Heart left ventricle (tissue), 16 donors: ENCODE data around the gene SLIT1. TPM values are rescaled to one million over a fixed set of nuclear protein-coding genes. Genes with fewer than 3 reads are reported as not detected.

Experiments used
- ATAC-seq, 4 donors: fragments of 200-7000 bp; cut with Tn5 transposase; one replicate each; pipeline ENCODE4 v1.9.1; 2020 to 2022; ENCODE audit warnings: moderate library complexity in 4 of 4, mild to moderate bottlenecking in 3 of 4, moderate number of reproducible peaks in 1 of 4
- DNase-seq, 5 donors: peaks; one replicate each; pipeline ENCODE4 v3.0.0-alpha.2; 2020
- H3K27ac ChIP-seq, 12 donors: fragments of 200-600 bp; sonication (generic) in 4 of 12; one replicate each; pipeline versions ENCODE4 v1.5.0 to v1.8.0; 2016 to 2022; ENCODE audit warnings: mild to moderate bottlenecking in 2 of 12
- H3K27me3 ChIP-seq, 9 donors: fragments of 200-600 bp; sonication (generic) in 2 of 9; one replicate each; pipeline versions ENCODE4 v1.5.1 to v1.8.0; 2016 to 2022; ENCODE audit warnings: mild to moderate bottlenecking in 3 of 9
- H3K36me3 ChIP-seq, 9 donors: fragments of 200-600 bp; sonication (generic) in 2 of 9; one replicate each; pipeline versions ENCODE4 v1.5.0 to v1.8.0; 2018 to 2022; ENCODE audit warnings: mild to moderate bottlenecking in 2 of 9
- H3K4me1 ChIP-seq, 12 donors: fragments of 200-600 bp; sonication (generic) in 4 of 12; one replicate each; pipeline versions ENCODE4 v1.5.0 to v1.8.0; 2016 to 2022; ENCODE audit warnings: mild to moderate bottlenecking in 3 of 12
- H3K4me3 ChIP-seq, 12 donors: fragments of 200-600 bp; sonication (generic) in 4 of 12; one replicate each; pipeline versions ENCODE4 v1.5.0 to v1.8.0; 2017 to 2022; ENCODE audit warnings: mild to moderate bottlenecking in 9 of 12, moderate library complexity in 4 of 12
- H3K9me3 ChIP-seq, 12 donors: fragments of 200-600 bp; sonication (generic) in 4 of 12; one replicate each; pipeline versions ENCODE4 v1.5.0 to v1.8.0; 2016 to 2022; ENCODE audit warnings: mild to moderate bottlenecking in 1 of 12
- CTCF ChIP-seq, 12 donors: fragments of 200-600 bp; sonication (generic) in 4 of 12; IDR thresholded peaks; one replicate each; pipeline versions ENCODE4 v1.5.0 to v1.8.0; 2018 to 2022; ENCODE audit warnings: antibody characterized with exemption in 12 of 12, mild to moderate bottlenecking in 5 of 12
- POLR2A ChIP-seq, 2 donors: fragments of 450-650 bp; IDR thresholded peaks; one replicate each; pipeline ENCODE4 v1.6.1; 2017; ENCODE audit warnings: antibody characterized with exemption in 2 of 2, mild to moderate bottlenecking in 2 of 2, moderate library complexity in 2 of 2
- WGBS, 4 donors: extraction: QIAGEN DNeasy Blood & Tissue Kit in 2 of 4; methylation state at CpG; one replicate each; pipeline versions ENCODE4 v1.1.5 to v1.1.7; 2013 to 2018; 5-methylcytosine and 5-hydroxymethylcytosine counted together
- intact Hi-C, 10 donors: fragments of 100-400 bp; cut with DNase I; formaldehyde crosslinking; loops; one replicate each; pipeline versions ENCODE4 v1.11.1 to v1.14.2; 2022
- polyA plus RNA-seq, 2 donors: library from polyadenylated mRNA; stranded (reverse); fragments of 200-250 nt; gene quantifications; one replicate each; pipeline ENCODE4 v1.2.3, GENCODE V29; 2013
- total RNA-seq, 9 donors: library from RNA; depleted of rRNA in 2 of 9; stranded (reverse); fragments of >200 nt in 2 of 9; fragmentation: NEBNext Ultra II Directional in 3 of 9; extraction: Animal tissue kit (Norgen Biotek cat#: 25700) in 3 of 9; gene quantifications; one replicate each; pipeline versions ENCODE4 v1.1.0 to v1.2.4, GENCODE V29; 2016 to 2023
- donor health status: ischemic (EF 13 %, LVEDD 7.1; RV severe dilation, severe dysfunction).
- donor health status: healthy with polysubstance abuse.
- donor health status: DM: no; HTN: yes; CAD: no.
- donor health status: DM: no; HTN: no; CAD: no.
- donor health status: ischemic (EF 25% LVEDD 6.9; RV normal size, moderate dysfunction).
- donor health status: ischemic (EF 25% LVEDD 5.7; RV mildly dilated, moderate dysfunction).
- donor health status: healthy.
- donor health status: DM: yes; HTN: yes; CAD: no.
- donor health status: ischemic (EF 35%, LVEDD 5.7; RV mildly dilated, moderate dysfunction).
- donor health status: nonischemic (EF 11% LVEDD 7.7; RV severe dilation, severe dysfunction).
- donor health status: DM: yes; HTN: yes; CAD: no.
- donor health status: PGD.
- donor health status: ischemic (EF 29% LVEDD 5.4; RV normal size, mild dysfunction).
- donor health status: nonischemic (EF 23%, LVEDD 6.1; RV moderate dilation, normal function).

The SLIT1 gene
- total and polyA plus RNA-seq, 11 donors, result 0.04 to 0.61 (median 0.12) TPM

- intact Hi-C loops, result no loop called here
- no peaks in the 10 kb centered on the region for H3K36me3 ChIP-seq
- no peak for DNase-seq
- no peak for TF ChIP-seq CTCF (IDR thresholded peaks at IDR 0.05)
- TF ChIP-seq POLR2A (IDR thresholded peaks at IDR 0.05), result no peak
- no peaks in the 10 kb centered on the region for H3K9me3 ChIP-seq
- H3K4me1 ChIP-seq, result peaks cover 0 to 63% (median 18%) of the 10 kb centered on the region in 12 donors
- no peak overlapping the region for H3K27ac ChIP-seq
- H3K27me3 ChIP-seq, result no peaks in the 10 kb centered on the region
- H3K4me3 ChIP-seq, result no peak overlapping the region
- ATAC-seq, result no peak
- 78 to 85% (median 81%) methylated on average over 5 of the region's 5 CpGs for WGBS, 4 donors
These were observed 85.9 kb downstream of the SLIT1 start for GRCh38 chr10:97099868-97100267.

- no peaks in the 10 kb centered on the region for H3K9me3 ChIP-seq
- intact Hi-C loops, result no loop called here
These were observed 86.7 kb downstream of the SLIT1 start for GRCh38 chr10:97099089-97099488.

GRCh38 chr10:97097084-97097433 is 88.7 kb downstream of the SLIT1 start:
- peaks cover 0 to 49% (median 18%) of the 10 kb centered on the region in 12 donors for H3K4me1 ChIP-seq
- H3K4me3 ChIP-seq, result no peak overlapping the region
- ATAC-seq, result peak in 2 of 4 donors; percentile 6 to 19
- WGBS, 4 donors, result 72 to 89% (median 79%) methylated on average over 6 of the region's 6 CpGs
- DNase-seq, result no peak
- intact Hi-C loops, result no loop called here
- peak overlapping the region in 9 of 12 donors; percentile 39 to 79 (median 71) for H3K27ac ChIP-seq
- no peaks in the 10 kb centered on the region for H3K27me3 ChIP-seq
- no peaks in the 10 kb centered on the region for H3K36me3 ChIP-seq
- TF ChIP-seq POLR2A (IDR thresholded peaks at IDR 0.05) (no peak), CTCF (IDR thresholded peaks at IDR 0.05) (no peak)
- no peaks in the 10 kb centered on the region for H3K9me3 ChIP-seq

More at GRCh38 chr10:97099089-97099488, 86.7 kb downstream of the SLIT1 start:
- 82 to 87% (median 84%) methylated on average over 8 of the region's 8 CpGs for WGBS, 4 donors
- Histone ChIP-seq H3K4me1 (peaks cover 0 to 64% (median 18%) of the 10 kb centered on the region in 12 donors), H3K27me3 (no peaks in the 10 kb centered on the region), H3K4me3 (no peak overlapping the region), H3K36me3 (no peaks in the 10 kb centered on the region), H3K27ac (no peak overlapping the region)
- TF ChIP-seq CTCF (IDR thresholded peaks at IDR 0.05) (no peak), POLR2A (IDR thresholded peaks at IDR 0.05) (no peak)
- no peak for ATAC-seq
- DNase-seq, result no peak

- intact Hi-C loops, result no loop called here
- DNase-seq (peak; percentile 82 to 91 (median 85)), ATAC-seq (peak; percentile 97 to 98 (median 98))
- TF ChIP-seq POLR2A (IDR thresholded peaks at IDR 0.05) (no peak), CTCF (IDR thresholded peaks at IDR 0.05) (no peak)
- peak overlapping the region in 1 of 12 donors; percentile 19 for H3K4me3 ChIP-seq
- H3K9me3 ChIP-seq, result no peaks in the 10 kb centered on the region
- H3K27me3 ChIP-seq, result no peaks in the 10 kb centered on the region
- no peaks in the 10 kb centered on the region for H3K36me3 ChIP-seq
- H3K4me1 ChIP-seq, result peaks cover 0 to 45% (median 18%) of the 10 kb centered on the region in 12 donors
- 16 to 21% (median 17%) methylated on average over 20 to 23 of the region's 23 CpGs for WGBS, 4 donors
- H3K27ac ChIP-seq, result peak overlapping the region in 10 of 12 donors; percentile 39 to 79 (median 71)
These were observed 89.3 kb downstream of the SLIT1 start for GRCh38 chr10:97096261-97097083.
